HG02970 (cell line): ENCODE results near the gene PSMC6.
"Not testable (repeated sequence)": the region's sequence is repeated elsewhere in the genome, so short reads cannot be mapped to it uniquely, and the experiment has no call there.

Experiments used
- ATAC-seq: cut with Tn5 transposase; IDR thresholded peaks from one replicate; pipeline ENCODE4 v1.9.1; 2021; ENCODE audit warnings: mild to moderate bottlenecking, moderate library complexity, moderate number of reproducible peaks; ENCODE audit not compliant: unreplicated experiment, low FRiP score

PSMC6 gene

GRCh38 chr14:52711666-52712065 lies 4.7 kb downstream of the PSMC6 start:
- no peak for ATAC-seq

GRCh38 chr14:52716155-52716554 lies 9.2 kb downstream of the PSMC6 start:
- no peak for ATAC-seq

GRCh38 chr14:52723514-52724359 lies 16.7 kb downstream of the PSMC6 start:
- no peak for ATAC-seq

GRCh38 chr14:52724360-52724644 lies 17.3 kb downstream of the PSMC6 start:
- no peak for ATAC-seq

- not testable (repeated sequence) for ATAC-seq
These were observed 20.5 kb downstream of the PSMC6 start for GRCh38 chr14:52727509-52727908.

- ATAC-seq: not testable (repeated sequence)
These were observed 22.0 kb downstream of the PSMC6 start for GRCh38 chr14:52729035-52729434.

- no peak for ATAC-seq
These were observed 22.6 kb downstream of the PSMC6 start for GRCh38 chr14:52729585-52729924.

- ATAC-seq: peak; percentile 95
These were observed 23.1 kb downstream of the PSMC6 start, which contains the start of gene STYX for GRCh38 chr14:52729925-52730708. Gene STYX (plus strand): TSS chr14:52730166. CDS start chr14:52730475, 309 bp downstream.

GRCh38 chr14:52730709-52731111 lies 23.7 kb downstream of the PSMC6 start:
- ATAC-seq: no peak

- no peak for ATAC-seq
These were observed 26.8 kb downstream of the PSMC6 start for GRCh38 chr14:52733824-52734223.

- no peak for ATAC-seq
These were observed 29.0 kb downstream of the PSMC6 start for GRCh38 chr14:52735921-52736489.

- no peak for ATAC-seq
These were observed 31.4 kb downstream of the PSMC6 start for GRCh38 chr14:52738409-52738808.

- ATAC-seq: no peak
These were observed 33.8 kb downstream of the PSMC6 start for GRCh38 chr14:52740751-52741150.

- no peak for ATAC-seq
These were observed 34.9 kb downstream of the PSMC6 start for GRCh38 chr14:52741865-52742264.

GRCh38 chr14:52748647-52749292 lies 41.8 kb downstream of the PSMC6 start:
- no peak for ATAC-seq

- ATAC-seq: no peak
These were observed 48.8 kb downstream of the PSMC6 start for GRCh38 chr14:52755607-52756316.

GRCh38 chr14:52759145-52759544 lies 52.1 kb downstream of the PSMC6 start:
- no peak for ATAC-seq

GRCh38 chr14:52762923-52763322 lies 55.9 kb downstream of the PSMC6 start:
- ATAC-seq: not testable (repeated sequence)

- no peak for ATAC-seq
These were observed 60.2 kb downstream of the PSMC6 start for GRCh38 chr14:52767058-52767833.

- ATAC-seq: no peak
These were observed 62.9 kb downstream of the PSMC6 start for GRCh38 chr14:52769887-52770286.
